Inflammatory macrophage treated with lipopolysaccharide for 1 hour (primary cell): ENCODE results near the gene WDR48.
"Not testable (repeated sequence)": the region's sequence is repeated elsewhere in the genome, so short reads cannot be mapped to it uniquely, and the experiment has no call there.

Experiments used
- DNase-seq, 2 donors: peaks; one replicate each; pipeline ENCODE4 v3.0.0-alpha.2; 2020 to 2022

WDR48 gene

DNA sequence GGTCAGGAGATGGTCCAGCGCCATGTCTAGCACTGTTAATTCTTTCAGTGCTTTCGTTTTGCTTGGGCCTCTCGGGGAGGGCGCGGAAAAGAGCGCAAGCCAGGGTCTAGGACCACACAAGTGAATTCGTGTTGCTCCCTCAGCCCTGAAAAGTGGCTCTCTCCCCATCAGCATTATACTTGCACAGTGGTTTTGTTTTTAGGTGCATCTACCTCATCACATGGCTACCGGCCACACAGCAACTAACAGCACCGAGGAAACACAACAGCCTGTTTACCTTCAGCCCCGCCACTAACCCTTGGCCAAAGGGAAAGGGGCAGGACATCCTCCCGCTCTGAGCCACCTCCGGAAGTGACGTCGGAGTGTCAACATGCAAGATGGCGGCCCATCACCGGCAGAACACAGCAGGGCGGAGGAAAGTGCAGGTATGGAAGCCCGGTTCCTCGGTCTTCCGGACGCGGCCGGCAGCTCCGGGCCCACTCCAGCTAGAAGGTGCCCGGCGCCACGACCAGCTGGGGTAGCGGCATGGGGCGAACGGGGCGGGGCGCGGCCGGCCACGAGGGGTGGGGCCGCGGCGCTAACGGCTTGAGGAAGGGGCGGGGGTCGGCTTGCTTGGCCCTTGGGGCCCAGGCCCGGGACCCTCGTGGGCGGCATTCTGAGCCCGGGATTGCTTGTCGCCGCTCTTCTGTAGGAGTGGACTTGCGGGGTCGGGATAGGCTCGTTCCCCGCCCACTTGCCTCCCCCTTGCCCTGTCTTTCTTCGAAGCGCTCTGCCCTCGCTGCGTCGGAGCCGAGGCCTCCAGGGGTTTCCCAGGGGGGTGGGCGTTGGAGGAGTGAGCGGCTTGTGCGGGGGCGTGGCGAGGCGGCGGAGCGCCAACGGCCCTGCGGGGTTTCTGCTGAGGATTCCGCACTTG is at the start of gene WDR48, which contains the start of gene SCN11A:
Gene WDR48 (plus strand): TSS at position 368 of the 913 bp plus-strand sequence. CDS start 10 bp downstream, at position 378.
Gene SCN11A (minus strand): TSS at position 296 of the 913 bp plus-strand sequence. CDS start 101,582 bp downstream, outside the sequence.
- peak; percentile 88 to 90 for DNase-seq

DNA sequence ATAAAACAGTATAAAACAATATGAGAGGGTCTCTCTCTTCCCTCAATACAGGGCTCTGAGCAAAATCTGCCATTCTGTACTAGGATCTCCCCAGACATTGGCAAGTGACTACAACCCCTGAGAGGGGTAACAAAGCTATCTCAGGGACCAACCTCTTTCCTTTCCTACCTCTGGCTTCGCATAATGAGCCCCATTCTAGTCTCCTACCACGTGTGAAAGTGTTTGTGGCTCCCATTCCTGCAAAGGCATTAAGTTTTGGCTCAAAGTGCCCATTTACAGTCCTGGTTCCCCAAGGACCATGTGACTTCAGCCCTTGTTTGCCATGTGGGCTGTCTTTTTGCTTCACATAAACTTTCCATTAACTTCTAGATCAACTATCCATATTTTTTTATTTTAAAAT is 46.5 kb upstream of the WDR48 start:
- no peak for DNase-seq

DNA sequence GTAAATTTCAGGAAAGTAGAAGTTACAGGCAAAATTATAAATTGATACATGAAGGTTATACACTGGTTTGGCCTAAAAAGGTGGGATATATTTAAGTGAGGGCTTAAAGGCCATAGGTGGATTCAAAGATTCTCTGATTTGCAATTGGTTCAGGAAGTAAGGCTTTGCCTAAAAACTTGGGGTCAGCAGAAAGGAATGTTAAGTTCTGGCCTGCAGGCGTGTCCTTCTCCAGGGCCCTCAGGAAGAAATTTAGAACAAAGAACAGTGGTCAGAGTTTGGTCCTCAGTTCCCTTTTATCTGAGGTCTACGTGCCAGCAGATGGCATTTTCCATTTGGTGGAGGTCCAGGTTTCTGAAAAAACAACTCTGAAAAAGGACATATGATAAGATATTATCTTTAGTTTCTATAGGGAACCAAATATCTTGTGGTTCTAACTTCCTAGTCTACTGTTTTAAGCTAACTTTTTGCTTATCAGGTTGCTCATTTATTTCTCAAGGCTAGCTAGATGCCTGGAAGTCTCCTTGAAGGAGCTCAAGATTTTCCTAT is 40.6 kb upstream of the WDR48 start:
- DNase-seq, result no peak

DNA sequence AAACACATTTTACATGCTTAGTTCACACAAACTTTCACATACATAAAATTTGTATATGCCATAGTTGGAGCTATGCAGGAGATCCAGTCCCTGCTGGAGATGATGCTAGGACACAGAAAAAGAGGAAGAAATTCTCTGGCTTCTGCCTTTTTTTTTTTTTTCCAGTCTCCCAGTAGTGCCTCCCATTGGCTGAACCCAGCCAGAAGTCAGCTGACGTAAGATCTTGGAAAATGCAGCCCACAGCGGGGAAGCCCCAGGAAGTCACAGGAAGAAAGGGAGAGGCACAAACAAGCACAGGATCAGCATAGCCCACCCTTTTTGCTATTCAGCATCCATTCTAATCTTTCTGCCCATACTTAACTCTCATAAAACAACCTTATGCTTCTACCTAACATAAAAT is 38.5 kb upstream of the WDR48 start:
- peak; percentile 5 to 38 for DNase-seq

DNA sequence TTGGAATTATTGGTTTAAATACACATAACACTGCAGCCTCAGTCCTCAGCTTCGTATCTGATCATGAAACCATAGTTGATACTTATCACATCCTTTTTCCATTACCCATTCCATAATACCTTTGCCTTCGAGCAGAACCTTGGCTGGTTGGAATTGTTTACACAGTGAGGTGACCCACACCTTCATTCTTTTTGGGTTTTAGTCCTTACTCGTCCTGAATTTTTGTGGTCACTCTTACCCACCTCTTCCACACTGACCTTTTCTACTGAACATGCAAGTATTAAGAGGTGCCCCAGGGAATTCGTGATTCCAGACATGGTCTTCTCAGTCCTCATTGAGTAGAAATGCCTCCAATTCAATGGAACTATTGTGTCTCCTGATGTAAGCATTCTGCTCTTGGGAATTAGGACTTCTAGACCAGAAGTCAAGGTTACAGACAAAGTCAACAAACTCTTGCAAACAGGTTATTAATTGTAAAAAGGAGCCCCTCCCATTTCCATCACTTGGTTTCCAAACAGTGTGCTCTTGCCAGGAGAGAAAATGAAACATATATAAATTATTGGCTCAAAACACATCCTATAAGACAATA is 37.8 kb upstream of the WDR48 start:
- no peak for DNase-seq

- no peak for DNase-seq
Measured at GRCh38 chr3:39015418-39015817, 36.4 kb upstream of the WDR48 start.

DNA sequence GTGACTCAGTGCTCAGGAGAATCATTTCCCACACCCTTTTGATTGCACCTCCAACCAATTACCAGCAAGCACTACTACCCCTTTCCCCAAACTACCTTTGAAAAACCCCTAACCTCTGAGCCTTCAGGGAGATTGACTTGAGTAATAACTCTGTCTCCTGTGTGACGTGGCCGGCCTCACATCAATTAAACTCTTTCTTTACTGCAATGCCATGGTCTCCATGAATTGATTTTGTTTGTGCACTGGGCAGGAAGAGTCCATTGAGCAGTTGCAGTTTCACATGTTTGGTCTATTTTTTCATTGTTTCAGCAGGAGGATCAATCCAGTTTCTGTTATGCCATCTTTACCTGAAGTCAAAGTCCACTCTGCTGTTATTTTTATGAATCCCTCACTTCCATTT is 32.5 kb upstream of the WDR48 start:
- DNase-seq, result no peak

DNA sequence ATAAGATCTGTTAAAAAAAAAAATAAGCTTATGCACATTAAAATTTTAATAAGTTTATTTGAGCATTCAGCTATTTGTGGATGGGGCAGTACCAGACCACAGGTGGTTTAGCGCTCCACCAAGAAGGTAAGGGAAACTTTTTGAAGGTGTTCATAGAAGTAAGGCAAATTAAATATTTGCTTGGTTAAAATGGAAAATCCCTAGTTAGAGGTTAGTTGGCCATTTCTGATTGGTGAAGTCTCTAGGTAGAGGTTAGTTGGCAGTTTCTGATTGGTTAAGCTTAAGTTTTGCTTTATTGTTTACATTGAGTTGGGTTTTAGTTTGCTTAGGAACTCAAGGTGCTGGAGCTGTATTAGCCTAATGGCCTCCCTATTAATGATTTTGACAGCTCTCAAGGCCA is 30.8 kb upstream of the WDR48 start:
- no peak for DNase-seq

DNA sequence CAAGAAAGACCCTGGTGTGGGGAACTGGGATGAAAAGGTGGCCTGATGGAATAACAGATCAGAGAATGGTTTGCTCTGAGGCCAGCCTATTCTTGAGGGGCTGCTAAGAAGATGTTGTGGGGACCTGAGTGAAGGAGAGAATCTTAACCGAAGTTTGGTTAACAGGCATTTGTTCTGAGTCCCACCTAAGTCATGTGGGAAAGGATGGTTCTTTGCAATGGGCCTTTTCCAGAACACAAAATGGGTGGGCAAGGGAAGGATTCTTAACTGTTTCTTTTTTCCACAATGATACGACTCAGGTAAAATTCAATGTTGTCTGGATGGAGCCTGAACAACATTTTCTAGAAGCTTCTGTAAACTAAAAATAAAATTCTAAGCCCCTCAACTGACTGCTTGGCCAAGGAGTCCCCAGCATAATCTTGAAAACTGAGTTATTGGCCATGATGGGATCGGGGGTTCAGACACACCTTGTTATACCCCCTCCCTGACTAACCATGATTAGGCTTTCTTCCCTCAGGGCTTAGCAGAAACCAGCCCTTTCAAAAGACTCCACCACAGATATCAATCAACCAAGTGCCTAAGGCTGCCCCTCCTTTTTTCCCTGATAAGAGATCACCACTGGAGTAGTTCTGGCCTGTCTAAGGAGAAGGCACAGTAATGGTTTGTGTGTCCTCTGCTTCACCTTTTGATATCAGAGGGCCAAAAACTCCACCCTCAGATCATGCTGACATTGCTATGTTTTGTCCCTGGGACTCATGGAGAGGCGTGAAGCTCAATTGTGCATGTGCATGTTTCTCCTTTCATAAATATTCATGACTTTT is 30.1 kb upstream of the WDR48 start:
- no peak for DNase-seq

GRCh38 chr3:39022286-39022630 is 29.6 kb upstream of the WDR48 start:
- no peak for DNase-seq

DNA sequence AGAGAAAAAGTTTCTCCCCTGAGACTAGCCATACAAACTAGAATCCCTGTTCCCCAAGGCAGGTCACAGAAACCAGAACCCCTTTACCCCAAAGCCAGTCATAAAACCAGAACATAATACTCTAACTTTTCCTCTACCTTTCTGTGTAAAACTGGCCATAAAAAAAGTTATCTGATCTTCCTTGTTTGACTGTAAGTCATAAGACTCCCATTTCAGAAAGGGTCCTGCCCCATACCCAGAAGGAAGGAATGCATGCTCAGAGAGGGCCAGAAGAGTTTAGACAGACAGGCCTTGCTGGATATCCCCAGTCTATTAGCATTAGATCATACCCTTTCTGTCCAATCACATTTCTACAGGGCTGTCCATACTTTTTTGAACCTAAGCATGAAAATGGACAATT is 27.3 kb upstream of the WDR48 start:
- no peak for DNase-seq

GRCh38 chr3:39025222-39025970 is 26.4 kb upstream of the WDR48 start:
- DNase-seq, result peak; percentile 5 to 25

GRCh38 chr3:39028546-39028945 is 23.3 kb upstream of the WDR48 start:
- DNase-seq, result no peak

DNA sequence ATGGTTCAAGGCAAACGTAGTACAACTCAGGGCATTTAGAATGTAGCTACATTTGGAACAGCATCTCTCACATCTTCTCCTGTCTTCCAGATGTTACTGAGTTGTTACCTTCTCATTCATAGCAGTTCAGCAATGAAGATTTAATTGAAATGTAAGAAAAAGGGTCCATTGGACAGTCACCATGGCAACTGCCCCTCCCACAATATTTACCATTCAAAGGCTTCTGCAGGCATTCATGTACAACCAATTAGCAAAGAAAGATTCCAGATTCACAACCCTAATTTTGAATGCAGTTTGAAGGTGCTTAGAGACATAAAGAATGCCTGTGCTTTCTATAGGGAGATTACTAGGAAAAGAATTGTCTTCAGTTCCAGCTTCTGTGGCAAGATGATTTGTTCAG is 22.3 kb upstream of the WDR48 start:
- no peak for DNase-seq

DNA sequence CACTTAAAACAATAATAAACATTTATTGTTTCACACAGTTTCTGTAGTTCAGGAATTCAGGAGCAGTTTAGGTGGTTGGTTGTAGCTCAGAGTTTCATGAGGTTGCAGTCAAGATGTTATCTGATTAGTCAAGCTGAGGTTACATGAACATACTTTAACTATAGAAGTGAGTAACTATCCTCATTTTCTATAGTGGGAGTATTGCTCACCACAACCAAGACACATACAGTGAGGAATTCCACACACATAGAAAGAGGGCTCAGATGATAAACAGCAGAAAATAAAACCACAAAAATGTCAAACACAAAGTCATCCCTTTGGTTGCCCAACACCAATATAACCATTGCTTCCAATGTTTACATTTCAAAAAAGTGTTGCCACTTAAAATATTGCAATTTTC is 13.7 kb upstream of the WDR48 start:
- no peak for DNase-seq

DNA sequence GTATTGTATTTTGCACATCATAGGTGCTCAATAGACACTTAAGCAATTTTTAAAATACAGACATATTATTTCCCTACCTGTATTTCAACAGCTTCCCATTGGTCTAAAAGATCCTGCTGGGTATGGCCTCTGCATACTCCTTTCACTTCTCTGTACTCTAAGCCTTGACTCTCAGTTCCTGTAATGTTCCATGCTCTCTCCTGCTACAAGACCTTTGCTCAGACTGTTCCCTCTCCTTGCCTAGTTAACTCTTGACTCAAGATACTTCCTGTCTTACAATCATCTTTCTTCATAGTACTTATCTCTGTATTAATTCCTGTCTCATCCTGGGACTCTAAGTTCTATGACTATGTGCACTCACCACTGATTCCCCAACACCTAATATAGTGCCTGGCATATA is 1.8 kb upstream of the WDR48 start:
- peak; percentile 38 to 60 for DNase-seq

DNA sequence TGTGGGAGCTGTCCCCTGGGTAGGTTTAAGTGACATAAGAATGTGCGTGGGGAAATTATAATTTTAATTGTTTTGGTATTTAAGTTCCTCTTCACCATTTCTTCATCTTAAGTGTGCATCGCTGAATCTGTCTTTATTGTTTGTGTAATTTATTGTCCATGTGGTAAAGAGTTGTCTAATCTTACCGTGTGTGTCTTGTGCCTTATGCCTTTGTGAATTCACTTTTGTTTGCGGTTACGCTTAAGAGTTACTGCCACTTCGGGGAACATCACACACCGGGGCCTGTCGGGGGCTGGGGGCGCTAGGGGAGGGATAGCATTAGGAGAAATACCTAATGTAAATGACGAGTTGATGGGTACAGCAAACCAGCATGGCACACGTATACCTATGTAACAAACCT is 767 bp downstream of the WDR48 start:
- DNase-seq, result peak in 1 of 2 donors; percentile 15

- DNase-seq, result no peak
Measured at GRCh38 chr3:39053696-39054095, 1.9 kb downstream of the WDR48 start.

DNA sequence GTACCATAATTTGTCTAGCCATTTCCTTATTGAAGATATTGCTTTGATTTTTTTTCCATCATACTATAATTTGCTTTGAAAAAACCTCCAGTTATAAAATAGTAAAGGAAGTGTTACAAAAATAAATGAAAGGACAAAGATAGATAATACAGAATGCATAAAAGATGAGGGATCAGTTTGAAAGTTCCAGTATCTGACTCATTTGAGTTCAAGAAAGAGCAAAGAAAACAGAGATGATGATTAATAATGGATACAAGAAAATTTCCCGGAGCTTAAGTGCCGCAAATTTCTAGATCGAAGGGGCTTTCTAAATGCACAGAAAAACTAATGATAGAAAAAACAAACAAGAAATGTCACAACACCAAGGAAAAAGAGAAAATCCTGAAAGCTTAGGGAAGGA is 4.3 kb downstream of the WDR48 start:
- no peak for DNase-seq

GRCh38 chr3:39061228-39061627 is 9.4 kb downstream of the WDR48 start:
- DNase-seq, result not testable (repeated sequence)

DNA sequence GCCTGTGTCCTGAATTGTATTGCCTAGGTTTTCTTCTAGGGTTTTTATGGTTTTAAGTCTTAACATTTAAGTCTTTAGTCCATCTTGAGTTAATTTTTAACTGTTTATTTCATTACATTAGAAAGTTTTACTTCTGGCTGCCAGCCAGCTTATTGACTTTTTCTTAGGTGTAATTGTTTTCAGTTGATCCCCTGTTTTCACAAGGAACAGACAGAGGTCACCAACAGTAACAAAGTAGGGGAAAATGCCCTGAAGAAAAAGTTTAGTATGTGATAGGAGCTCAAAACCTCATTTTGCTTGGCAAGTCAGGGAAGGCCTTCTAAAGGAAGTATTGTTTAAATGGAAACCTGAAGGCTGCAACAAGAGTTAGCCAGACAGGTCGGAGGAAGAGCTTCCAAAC is 10.4 kb downstream of the WDR48 start:
- no peak for DNase-seq

- no peak for DNase-seq
Measured at GRCh38 chr3:39063143-39063542, 11.3 kb downstream of the WDR48 start.
